ENCODE results near the gene EVX1.
A peak's percentile ranks its signal among the peaks of the same experiment; 100 is the strongest.

EVX1 gene

DNA sequence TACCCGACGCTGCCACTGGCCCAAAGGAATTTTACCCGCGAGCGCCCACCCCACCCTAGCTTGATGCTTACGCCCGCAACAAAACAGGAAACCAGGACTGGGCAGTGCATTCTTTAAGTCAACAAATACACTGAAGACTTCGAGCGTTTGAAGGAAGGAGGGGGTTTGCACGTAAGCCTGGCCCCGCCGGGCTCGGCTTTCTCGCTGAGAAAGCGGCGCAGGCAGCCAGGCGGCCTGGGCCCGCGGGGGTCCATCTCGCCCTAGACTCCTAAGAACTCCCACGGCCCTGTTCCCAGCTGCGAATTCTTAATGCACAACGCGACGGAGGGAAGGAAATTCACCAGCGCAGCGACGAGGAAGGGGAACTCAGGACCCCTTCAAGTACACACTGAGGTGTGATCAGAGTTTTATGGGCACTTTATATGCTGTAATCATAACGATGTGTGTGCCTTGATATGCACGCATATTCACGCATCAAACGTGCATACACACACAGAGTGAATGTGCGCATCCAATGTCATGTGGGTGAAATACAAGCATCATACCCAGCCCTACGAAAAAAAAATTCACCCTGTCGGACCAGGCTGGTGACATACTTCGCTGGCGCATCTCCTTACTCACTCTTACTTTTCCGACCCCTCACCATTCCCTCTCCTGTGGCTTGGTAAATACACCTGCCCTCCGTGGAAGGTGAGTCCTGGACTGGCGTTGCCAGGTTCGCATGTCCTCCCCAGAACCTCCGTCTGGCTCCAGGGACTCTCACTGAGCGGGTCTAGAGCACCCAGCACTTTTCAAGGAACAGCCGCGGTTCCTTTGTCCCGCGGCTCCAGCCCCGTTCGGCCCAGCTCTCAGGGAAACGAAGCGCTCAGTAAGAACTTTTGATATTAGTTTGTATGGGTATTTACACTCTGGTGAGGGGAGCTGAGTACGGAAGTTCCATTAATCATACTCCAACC lies 37.0 kb upstream of the EVX1 start:
- no peak for DNase-seq (ENCODE audit: low spot score)

DNA sequence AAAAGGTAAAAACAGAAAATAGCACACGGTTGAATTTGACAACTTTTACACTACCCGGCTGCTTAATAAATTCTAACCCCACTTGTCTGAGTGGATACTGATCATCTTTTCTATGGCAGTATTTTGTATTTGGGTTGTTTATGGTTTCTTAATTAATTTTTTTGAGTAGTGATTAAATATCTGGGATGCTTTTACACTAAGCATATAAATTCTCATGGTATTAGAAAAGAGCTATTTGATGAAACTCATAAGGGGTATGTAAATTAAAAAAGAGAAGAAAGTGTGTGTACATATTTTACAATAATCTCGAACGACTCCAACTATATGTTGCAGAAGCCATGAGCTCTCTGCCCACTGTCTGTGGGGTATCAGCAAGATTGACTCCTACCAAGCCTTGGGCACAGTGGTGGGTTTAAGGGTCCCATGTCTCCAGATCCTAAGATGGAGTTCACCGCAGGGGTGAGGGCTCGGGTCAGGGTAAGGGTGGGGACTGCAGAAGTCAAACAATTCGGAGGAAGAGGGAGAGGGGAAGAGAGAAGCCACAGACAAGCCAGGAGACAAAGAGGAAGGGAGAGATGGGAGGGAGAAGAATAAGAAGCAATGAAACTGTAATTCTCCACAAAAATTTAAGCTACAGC lies 35.1 kb upstream of the EVX1 start:
- DNase-seq (ENCODE audit: low spot score) = no peak

DNA sequence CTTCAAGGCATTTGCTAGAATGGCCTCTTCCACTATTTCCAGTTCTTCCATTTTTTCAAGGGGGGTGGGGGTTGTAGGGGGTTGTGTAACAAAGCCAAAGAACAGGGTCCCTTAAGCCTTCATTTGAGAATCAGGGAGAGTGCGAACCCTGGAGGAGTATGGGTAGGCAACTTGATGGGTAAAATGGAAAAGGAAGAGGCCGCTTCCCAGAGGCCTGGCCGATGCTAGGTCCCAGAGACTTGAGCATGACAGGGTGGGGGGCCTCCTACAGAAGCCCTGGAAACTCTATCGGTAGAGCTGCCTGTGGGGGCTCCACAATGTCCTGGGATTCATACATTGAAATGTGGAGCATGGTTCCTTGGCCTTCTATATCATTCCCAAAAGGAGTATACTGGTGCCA lies 33.6 kb upstream of the EVX1 start:
- no peak for DNase-seq (ENCODE audit: low spot score)

DNA sequence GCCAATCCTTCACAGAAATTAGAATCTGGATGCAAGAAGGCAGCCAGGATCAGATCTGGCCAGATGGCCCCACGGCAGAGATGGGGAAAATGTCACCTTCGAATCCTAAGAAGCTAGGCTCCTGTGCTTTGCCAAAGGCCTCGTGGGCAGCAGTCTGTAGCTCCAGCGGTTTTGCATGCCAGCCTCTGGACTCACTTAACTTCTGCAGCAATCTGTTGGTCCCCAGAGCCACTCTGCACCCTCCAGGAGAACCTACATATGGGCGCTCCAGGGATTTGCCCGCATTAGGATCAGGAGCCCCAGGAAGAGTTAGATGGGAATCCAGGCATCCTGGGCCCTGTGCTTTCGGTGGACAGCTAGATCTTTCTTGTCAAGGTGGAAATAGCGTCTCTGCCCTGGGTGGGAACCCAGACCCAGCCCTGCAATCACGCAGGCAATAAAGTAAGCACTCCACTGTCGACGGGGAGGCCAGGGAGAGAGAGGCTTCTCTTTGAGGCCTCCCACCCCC lies 32.6 kb upstream of the EVX1 start:
- DNase-seq (ENCODE audit: low spot score) = no peak

DNA sequence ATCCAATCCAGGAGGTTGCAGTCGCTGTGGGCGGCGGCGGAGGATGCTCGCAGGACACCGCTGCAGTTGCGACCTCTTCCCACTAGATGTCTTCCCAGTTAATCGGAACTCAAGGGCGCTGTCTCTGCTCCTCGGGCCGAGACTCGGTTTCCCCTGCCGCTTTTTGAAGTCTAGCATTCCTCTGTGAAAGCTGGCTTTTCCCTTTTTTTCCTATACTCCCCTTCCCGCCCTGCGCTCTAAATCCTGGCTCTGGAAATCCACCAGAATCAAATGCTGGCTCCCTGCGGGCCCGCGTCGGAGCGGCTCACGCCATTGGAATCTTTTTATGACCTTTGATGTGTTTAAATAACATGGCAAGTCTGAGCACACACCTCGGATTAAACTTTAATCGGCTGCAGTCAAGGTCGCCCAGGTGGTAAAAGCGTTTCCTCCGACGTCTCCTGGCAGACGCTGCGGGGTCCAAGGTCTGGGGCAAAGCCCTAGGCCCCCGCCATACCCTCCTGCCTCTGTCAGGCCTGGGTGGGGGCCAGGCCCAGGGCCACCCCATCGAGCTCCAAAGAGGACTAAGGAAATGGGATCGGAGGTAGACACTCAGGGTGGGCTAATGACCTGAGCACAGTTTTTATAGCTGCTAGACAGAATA lies 32.0 kb upstream of the EVX1 start:
- peak; percentile 55 for DNase-seq (ENCODE audit: low spot score)

DNA sequence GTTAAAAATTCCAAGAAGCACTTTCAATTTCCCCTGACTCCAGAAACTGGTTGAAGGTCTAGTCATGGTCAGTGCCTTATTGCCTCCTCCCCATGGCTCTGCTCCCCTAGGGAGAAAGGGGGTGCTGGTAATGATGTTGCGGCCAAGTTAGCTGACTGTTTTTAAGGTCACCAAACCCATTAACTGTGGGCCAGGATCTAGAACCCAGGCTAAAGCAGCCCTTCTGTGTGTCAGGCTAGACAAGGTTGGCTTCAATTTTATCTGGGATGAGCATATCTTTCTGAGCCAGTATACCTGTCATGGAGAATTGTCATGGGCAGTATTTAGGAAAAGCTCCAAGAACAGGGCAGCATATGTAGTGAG lies 31.5 kb upstream of the EVX1 start:
- DNase-seq (ENCODE audit: low spot score) = no peak

DNA sequence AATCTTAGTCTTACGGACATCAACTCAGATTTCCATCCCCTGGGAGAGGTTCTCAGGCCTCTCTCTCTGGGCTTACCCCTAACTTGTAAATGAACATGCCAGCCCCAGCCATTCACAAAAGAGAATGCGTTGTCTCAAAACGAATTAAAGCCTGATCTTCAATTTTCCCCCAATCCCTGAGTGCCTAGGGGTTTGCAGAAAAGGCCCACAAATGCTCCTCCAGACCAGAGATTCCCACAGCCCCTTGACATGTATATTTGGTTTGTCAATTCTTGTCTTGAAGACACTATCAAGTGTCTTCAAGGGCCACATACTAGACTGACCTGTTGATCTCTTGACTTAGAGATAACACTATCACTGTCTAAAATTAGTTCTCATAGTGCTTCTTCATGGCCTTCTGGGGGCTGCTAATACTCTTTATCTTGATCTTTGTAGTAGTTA lies 30.8 kb upstream of the EVX1 start:
- no peak for DNase-seq (ENCODE audit: low spot score)

DNA sequence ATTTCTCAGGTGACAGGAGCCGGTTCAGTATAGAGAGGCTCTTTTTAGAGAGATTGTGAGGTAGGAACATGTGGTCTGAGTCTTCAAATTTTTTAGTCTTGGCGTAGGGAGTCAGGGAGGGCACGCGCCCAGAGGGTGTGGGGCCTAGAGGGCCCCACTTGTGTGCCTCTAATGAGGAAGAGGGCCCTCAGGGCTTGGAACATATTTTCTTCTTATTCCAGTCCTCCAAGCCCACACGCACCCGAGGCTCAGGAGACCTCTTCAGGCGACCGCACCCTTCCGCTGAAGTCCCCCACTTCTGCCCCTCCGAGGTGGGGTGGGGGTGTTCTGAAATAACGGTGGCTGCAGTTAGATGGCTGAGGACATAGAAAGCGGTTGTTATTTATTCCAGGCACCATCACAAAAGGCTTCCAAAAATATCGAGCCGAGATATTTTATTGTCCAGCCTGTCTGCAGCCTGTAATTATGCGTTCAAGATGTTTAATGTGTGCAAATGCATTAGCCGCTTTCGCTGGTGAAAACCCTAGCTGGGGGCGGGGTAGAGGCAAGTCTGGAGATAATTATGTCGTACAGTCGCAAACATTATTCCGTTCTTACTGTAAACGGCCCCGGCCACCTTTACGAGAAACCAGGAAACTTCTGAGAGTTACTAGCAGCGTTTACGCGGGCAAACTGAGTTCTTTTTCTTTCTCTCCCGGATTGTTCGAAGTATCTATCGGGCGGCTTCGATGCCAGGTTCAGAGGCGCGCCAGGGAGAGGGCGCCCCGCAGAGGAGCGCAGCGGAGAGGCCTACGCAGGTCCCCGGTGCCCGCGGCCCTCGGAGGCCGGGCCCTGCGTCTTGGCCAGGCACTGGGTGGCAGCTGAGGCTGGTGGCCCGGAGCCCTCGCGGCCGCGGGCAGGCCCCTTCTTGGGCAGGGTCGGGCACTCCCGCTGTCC lies 29.8 kb upstream of the EVX1 start:
- DNase-seq (ENCODE audit: low spot score) = no peak

DNA sequence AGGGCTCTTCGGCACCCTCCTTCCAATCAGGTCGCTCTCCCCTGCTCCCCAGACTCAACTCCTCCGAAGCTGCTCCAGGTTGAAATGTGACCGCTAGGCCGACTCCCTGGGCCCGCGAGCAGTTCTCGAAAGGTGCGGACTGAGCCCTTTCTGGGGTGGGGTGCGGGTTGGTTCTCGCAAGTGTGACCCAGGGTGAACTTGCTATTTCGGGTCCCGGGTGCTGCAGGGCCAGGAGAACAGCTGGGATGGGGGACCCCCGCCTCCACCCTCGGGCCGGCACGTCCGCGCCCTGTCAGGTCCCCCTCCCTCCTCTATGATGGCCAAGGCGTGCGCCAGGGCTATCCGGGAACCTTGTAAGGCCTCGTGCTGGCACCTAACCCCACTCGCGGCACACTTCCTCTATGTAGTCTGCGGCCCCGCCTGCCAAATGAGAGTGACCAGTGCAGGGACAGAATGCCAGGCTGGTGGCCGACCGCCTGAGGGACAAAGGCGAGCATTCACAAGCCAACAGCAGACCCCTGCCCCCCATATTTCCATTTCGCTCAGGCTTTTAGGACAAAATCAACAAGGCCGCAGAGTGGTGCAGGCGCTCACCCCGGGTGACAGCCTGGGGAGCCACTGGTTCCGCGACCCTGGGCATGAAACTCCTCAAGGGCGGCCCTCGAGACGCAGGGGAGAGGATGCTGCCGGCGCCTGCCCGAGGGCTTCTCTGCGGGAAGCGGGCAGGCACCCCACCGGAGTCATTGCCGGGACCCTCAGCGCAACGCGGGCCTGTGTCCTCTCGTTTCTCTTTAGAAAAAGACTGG lies 29.0 kb upstream of the EVX1 start:
- DNase-seq (ENCODE audit: low spot score) = no peak

DNA sequence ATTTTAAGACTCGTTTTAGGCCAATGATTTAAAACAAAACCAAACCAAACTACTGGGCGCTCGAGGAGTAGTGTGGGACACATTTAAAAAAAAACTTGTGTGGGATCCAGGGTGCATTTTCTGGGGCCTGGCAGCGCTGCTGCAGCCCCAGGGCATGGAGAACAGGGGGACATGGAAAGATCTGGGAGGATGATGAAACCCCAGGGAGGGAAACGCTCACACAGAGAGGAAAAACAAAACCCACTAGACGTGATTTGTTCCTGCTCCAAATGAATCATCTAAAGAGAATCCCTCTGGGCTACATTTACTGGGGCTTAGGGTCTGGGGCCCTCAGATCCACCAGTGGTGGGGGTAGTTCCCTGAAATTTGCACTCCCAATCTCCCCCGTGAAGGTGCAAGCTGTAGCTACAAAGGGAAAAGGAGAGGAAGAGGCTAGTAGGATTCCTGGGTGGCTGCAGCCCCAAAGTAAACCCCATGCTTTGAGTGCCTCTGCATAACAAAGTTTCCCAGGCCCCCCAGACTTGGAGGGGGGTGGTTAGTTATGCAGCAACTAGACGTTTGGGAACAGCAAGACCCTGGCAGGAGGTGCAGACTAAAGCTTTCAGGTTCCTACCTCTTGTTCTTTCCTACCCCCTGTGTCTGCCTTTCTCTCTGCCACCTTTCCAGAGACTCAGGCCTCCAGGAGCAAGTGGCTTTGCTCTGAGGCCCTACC lies 28.2 kb upstream of the EVX1 start:
- no peak for DNase-seq (ENCODE audit: low spot score)

DNA sequence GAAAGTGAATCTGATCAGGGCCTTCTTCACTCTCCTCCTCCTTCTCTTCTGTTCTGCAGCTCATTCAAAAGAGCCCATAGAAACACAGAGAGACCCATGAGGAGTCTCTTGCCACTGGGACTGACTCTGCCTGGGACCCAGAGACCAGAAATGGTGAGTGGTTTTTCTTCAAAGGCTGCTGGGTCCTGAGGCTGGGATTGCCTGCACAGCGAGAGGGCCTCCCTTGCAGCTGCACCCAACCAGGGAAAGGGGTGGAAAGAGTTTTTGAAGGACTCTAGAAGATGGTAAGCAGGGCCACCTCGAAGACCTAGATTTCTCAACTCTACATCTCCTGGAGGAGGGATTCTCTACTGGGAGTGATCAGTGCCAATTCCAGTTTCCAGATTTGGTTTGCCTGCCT lies 27.2 kb upstream of the EVX1 start:
- DNase-seq (ENCODE audit: low spot score) = no peak

DNA sequence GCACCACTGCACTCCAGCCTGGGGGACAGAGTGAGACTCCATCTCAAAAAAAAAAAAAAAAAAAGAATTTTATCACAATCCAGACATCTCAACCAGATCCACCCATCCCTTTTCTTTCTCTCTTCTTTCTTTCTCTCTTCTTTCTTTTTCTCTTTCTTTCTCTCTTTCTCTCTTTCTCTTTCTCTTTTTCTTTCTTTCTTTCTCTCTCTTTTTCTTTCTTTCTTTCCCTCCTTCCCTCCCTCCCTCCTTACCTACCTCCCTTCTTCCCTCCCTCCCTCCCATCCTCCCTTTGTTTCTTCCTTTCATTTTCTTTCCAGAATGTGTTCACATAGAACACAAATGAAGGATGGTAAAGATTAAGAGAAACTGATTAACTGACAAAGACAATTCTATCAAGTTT lies 24.7 kb upstream of the EVX1 start:
- no peak for DNase-seq (ENCODE audit: low spot score)

DNA sequence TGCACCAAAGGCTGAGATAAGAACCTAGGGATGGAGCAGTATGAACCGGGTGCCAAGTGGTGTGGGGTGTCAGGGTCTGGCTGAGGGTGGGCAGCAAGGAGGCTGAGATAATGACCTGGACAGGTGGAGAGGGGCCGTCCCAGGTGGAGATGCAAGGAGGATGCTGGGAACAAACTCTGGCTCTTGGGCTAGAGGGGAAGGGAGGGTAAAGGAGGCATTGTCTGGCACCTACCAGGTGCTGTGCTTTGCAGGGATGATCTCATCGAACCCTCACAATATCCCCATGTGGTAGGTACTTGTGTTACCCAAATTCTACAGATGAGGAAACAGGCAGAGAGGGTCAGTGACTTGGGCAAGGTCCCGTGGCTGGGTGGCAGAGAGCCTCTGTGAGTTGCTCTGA lies 22.8 kb upstream of the EVX1 start:
- no peak for DNase-seq (ENCODE audit: low spot score)

DNA sequence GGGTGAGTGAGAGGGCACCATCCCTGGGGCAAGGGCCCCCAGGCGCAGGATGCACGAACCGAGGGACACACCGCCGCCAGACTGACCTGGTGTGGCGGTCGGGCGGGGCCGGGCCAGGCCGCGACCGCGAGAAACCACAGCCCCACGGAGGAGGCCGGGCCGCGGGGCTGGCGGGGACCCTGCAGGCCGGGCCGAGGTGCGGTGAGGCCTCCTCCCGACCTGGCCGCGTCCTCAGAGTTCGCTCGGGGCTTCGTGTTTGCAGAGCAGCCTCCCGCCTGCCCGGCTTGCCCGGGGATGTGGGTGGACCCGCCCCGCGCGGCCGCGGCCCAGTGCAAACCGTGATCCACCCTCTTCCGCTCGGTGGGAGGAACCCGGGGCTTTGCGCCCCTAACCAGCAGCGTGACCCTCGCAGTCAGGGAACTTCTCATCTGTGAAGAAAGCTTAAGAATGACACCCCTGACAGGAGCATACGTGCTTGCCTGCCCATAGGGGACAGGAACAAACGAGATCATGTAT lies 22.1 kb upstream of the EVX1 start:
- no peak for DNase-seq (ENCODE audit: low spot score)

DNA sequence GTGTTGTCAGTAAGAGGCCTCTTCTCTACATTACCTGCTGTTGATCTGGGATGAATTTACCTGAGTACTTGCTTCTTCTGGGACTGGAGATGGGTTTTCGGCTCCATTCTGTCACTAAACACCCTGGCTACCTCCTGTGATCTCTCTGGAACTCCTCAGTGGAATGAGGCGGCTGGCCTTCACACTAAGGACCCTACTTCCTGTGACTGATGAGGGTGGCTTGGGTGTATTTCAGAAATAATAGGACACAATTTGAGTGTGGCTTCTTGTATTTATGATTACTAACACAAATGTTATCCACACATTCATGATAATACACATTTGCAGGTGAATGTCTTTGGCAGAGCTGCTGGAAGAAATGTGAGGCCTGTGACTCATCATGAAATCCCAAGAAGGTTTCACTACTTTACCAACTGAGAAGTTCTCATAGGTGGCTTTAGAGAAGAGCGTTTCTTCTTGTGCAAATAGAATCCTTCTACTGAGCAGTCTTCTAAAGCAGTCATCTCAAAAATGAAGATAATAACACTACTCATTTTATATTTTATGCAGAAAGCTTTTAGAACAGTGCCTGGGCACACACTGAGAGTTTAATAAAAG lies 21.3 kb upstream of the EVX1 start:
- no peak for DNase-seq (ENCODE audit: low spot score)

DNA sequence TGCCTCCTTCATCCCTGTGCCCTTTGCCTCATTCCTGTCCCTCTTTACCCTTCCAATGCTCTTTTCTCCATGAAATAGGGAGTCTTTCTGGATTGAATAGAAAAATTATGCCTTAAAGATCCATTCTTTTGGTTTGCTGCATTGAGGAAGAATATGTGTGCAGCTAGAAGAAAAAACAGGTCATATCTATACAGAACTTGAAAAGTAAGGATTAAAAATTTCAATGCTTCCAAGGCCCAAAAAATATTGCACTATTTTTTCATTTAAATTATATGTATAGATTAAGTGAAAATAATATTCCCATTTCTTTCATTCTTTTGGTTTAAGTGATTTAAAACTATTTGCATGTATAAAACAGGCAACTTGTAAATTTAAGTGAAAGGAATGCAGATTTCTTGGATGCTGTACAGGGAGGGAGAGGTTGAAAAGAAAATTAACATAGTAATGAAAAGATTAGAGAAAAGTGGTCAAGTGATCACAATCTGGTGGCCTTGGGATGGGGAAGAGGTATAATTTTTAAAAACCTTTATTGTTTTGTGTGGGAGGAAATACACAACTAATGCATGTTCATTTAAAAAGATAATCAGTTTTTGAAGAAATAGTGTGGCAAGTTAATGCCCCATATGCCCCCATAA lies 18.5 kb upstream of the EVX1 start:
- DNase-seq (ENCODE audit: low spot score) = no peak

DNA sequence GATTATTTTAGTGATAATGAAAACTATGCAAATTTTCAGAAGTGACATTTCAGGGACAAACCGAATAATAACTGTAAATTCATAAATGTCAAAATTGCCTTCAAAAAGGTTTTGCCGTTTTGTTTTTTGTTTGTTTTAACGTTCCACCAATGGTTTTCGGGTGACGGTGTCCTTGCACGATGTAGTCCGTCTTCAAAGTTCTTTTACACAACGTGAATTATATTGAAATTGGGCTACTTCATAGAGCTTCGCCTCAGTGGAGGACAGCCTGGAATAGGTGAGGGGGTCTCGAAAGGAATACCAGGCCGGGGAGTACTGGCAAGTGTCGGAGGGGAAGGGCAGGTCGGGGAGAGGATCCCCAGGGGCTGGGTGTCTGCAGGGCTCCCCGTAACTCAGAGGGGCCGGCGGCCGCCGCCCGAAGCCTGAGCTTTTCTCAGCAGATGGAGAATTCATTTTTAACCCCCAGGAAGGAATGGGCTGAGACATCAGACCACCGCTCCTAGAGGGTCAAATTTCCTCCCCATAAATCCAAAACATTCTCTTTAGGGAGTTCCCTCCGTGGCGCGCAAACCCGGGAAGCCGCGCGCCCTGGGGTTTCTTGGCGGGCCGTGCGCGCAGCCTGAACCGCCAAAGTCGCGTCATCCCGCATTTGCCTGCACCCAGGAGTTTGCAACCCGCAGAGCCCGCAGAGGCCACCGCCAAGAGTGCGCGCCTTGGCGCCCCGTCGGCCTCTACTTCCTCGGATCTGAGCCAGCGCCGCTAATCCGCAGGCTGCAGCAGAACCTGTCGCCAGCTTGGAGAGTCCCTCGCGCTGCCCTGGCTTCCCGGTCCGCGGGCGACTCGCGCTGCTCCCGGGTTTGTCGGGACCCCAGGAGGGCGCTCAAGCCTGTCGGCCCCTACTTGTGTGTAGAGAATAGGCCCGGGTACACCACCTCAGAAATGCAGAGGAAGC lies 17.3 kb upstream of the EVX1 start:
- DNase-seq (ENCODE audit: low spot score) = no peak

DNA sequence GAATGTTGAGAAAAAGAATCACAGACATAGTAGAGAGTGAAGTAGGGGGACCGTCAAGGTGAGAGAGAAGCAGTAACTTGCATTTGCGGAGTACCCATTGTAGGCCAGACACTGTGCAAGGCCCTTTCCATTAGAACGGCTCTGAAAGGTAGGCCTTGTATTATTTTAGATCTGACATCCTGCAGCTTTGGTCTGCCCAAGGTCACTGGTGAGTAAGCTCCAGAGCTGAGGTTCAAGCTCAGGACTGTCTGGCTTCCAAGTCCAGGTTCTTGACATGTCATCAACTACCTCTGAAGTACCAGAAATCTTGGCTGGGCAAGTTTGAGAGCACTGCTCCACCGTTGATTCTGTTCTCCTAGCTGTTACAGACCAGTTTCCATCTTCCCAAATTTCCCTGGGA lies 13.2 kb upstream of the EVX1 start:
- DNase-seq (ENCODE audit: low spot score) = no peak
